ENCODE results near the gene SLC18A3.

Gene SLC18A3

DNA sequence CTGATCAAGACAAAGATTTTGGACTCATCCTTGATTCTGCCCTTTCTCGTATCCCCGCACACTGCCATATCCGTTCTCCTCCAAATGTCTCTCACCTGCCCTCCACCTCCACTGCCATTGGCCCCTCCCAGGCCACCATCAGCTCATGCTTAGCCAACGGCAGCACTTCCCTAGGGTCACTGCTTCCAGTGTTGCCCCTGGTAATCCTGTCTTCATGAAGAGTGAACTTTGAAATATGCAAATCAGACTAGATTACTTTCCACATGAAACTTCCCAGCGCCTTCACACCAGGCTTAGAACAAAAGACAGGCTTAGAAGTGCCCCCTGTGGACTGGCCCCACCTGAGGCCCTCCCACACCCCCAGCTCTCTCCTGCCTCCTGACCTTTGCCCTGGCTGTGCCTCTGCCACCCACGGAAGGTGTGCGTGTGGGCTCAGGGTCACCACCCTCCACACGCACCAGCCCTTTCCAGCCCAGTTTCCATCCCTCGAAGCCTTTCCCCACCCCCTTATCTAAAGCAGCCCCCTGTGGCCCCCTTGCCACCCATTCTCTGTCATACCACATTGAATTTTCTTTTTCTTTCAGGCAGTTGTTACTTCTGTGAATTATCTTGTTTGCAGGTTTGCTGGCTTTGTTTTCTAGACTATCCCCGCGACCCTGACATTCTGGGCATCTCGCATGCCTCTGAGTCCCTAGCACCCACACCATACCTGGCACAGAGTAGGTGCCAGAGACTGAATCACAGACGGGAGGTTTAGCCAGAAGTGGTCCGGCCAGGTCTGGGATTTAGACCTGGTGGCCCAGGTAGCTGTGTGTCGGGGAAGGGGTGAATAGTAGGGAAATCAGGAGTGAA is 42.5 kb downstream of the SLC18A3 start:
- no peak for DNase-seq

DNA sequence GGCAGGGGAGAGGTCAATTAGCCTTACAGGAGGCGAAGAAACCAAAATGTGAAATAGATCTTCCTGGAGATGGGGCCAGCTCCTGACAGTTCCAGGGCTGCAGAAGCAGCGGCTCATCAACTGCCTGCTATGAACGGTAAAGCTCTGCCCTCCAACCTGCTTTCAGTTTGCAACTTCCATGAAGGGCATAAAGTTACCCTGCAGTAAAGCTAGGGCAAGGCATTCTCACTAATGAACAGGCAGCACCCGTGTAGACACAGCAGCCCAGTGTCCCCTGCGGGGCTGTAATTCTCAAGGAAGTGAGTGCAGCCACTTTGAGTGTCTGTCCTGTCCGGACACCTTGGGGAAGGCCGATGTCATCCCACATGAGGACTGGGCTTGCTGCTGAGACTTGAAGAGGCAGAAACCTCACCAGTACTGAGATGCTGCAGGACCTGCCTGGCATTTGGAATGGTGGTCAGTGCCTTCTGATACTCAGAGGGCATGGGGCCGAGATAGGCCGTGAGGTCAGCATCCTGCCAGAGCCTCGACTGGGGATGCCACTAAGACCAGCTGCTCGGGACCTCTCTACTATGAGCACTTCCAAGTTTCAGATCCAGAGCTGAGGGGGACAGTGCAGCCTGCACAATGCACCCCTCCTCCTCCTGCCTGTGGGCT is 43.3 kb downstream of the SLC18A3 start:
- no peak for DNase-seq

DNA sequence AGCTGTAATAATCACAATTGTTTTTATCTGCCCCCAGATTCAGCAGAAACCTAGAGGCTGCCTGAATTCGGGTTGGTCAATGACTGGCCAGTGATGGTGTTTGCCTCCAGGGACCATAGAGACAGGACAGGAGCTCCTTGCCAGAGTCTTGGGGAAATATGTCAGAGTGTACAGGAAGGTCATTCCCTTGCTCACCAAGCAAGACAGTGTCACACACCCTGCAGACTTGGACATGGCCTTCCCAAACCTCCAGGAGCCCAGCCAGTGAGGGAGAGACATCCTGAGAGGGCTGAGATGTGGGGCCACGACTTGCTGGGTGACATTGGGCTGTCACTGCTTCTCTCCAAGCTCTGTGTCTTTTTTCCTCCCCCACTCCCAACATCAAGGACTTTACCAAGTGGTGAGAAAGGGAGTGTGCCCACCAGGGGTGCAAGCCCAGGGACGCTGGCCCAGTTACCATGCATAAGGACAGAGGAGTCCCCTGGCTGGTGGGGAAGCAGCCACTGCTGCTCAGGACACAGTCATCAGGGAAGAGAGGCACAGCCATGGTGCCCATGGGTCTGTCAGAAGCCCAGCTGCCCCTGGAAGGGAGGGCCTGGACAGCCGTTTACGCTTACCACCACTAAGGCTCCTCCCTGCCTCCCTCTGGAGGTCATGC is 44.1 kb downstream of the SLC18A3 start:
- no peak for DNase-seq

DNA sequence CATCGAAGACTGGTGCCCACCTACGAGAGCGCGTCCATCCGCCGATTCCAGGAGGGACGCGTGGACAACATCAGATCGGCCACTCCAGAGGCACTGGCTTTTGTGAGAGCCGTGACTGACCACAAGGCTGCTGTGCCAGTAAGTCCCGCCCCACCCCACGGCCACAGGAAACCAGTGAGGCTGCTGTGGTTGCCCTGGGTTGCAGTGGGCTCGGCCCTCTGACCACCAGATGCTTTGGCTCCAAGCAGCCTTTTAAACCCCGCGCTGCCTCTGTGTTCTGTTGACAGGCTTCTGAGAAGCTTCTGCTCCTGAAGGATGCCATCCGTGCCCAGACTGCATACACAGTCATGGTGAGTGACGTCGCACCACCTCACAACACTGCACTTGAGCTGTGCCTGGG is 45.0 kb downstream of the SLC18A3 start:
- no peak for DNase-seq

DNA sequence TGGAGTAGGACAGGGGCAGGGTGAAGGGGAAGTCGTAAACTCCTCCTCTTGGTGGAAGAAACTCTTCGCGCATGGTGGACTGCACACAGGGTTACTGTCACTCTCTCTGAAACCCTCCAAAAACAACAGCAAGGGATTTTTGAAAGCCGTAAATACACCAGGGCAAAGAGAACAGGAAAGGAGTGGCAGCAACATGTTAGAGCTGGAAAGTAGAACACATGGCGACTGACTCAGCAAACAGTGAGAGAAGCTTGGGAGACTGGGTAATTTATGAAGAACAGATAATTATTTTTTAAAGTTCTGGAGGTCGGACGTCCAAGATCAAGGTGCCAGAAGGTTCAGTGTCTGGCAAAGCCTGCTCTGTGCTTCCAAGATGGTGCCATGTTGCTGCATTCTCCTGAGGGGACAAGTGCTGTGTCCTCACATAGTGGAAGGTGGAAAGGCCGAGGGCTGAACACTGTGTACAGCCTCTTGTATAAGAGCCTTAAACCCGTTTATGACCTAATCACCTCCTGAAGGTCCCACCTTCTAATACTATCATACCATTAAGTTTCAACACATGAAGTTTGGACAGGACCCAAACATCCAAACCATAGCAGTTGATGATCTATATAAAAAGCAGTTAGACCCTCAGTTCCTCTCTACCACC is 46.9 kb downstream of the SLC18A3 start:
- DNase-seq = no peak

DNA sequence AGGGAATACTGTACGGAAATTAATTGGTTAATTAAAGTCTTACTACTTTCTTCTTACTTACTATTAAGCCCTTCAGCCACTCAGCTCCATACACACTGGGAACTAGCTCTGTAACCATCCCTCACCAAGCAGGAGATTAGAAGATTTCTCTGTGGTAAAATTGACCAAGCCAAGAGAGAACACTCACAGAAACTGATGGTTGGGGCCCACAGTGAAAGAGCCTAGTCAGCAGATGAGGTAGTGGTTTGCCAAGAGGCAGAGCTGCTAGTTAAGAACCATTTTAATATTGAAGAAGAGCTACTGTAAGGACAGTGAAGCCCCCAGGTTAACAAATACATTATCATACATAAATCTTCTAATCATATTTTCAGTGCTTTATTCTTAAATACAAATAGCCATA is 47.5 kb downstream of the SLC18A3 start:
- no peak for DNase-seq

DNA sequence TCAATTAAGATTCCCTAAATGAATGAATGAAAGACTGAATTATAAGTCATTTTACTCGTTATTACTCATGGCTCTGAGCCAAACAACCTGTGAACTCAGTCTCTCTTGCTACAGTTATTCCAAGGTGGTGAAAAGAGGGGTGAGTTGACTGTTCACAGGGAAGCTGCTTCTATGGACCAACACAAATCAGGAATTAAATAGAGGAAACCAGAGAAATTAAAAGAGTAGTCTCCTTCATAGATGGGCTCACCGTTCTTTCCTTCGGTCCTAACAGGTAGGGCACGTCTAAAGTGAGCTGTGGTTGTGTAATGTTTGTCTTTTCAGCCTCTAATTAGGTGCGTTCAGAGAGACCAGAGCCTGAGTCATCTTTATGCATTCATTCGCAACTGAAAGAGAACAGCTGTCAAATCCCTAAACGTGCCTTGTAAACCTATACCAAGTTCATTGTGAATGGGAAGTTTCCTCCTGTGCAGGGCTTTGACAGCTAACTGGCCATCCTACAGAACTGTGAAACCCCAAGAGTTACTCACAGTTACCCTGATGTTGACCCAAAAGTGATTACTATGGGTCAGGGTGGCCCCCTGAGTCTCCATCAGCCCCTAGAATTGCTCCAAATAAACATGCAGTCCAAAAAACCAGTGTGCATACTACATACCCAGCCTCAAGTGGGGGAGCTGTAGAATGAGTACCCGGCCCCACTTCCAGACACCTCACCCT is 51.2 kb downstream of the SLC18A3 start:
- DNase-seq = no peak
